A673 (cell line): ENCODE results near the gene GGPS1.

ENCODE experiments used
- CTCF ChIP-seq: fragments of 300-800, 200-600 bp; sonication (generic); conservative IDR thresholded peaks from 2 replicates; pipeline ENCODE4 v1.5.1; 2017; ENCODE audit warnings: low read depth, mild to moderate bottlenecking, antibody characterized with exemption, low read length, moderate library complexity, mixed read lengths
- EZH2 ChIP-seq: fragments of 200-600 bp; sonication (generic); IDR thresholded peaks from 2 replicates; pipeline ENCODE4 v1.6.1; 2017; ENCODE audit warnings: borderline replicate concordance, low read depth, mild to moderate bottlenecking, mixed read lengths, antibody characterized with exemption, low read length; ENCODE audit not compliant: poor library complexity, severe bottlenecking

DNA sequence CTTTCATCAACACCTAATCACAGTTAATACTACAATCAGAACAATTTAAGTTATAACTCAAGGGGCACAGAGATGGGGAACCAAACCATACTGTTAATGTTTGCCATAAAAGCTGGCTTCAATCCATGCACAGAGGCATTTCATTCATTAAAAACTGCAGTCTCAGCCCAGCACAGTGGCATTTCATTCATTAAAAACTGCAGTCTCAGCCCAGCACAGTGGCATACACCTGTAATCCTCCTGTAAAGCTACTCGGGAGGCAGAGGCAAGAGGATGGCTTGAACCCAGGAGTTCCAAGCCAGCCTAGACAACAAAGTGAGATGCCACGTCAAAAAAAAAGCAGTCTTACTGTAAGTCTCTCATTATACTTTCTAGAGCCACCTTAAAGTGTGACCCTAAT, 29.6 kb upstream of the GGPS1 start:
- TF ChIP-seq CTCF (no peak), EZH2 (no peak)
